OCI-M2 (cell line): ENCODE results near the gene SERPINA6.
"Not testable (repeated sequence)": the region's sequence is repeated elsewhere in the genome, so short reads cannot be mapped to it uniquely, and the experiment has no call there.

ENCODE experiments used
- DNase-seq: peaks from one replicate; lab custom pipeline; 2025; ENCODE audit not compliant: unreplicated experiment; lab: John Stamatoyannopoulos, UW

SERPINA6 gene

GRCh38 chr14:94295360-94296180 lies 27.6 kb downstream of the SERPINA6 start:
- no peak for DNase-seq

GRCh38 chr14:94293578-94293924 lies 29.6 kb downstream of the SERPINA6 start:
- DNase-seq: no peak

GRCh38 chr14:94292872-94293577 lies 30.1 kb downstream of the SERPINA6 start, which contains the start of gene SERPINA10:
SERPINA10 (minus strand) TSS chr14:94293268; CDS start chr14:94290593, 2,675 bp downstream.
- DNase-seq: no peak

- no peak for DNase-seq
These were observed 30.6 kb downstream of the SERPINA6 start for GRCh38 chr14:94292526-94292871.

- no peak for DNase-seq
These were observed 31.1 kb downstream of the SERPINA6 start for GRCh38 chr14:94291906-94292525.

GRCh38 chr14:94291159-94291905 lies 31.8 kb downstream of the SERPINA6 start:
- DNase-seq: no peak

GRCh38 chr14:94290197-94290596 lies 32.9 kb downstream of the SERPINA6 start:
- no peak for DNase-seq

- no peak for DNase-seq
These were observed 34.3 kb downstream of the SERPINA6 start for GRCh38 chr14:94288610-94289465.

- DNase-seq: no peak
These were observed 38.0 kb downstream of the SERPINA6 start for GRCh38 chr14:94285158-94285557.

GRCh38 chr14:94284221-94284620 lies 38.9 kb downstream of the SERPINA6 start:
- DNase-seq: no peak

- no peak for DNase-seq
These were observed 40.0 kb downstream of the SERPINA6 start for GRCh38 chr14:94282991-94283723.

- DNase-seq: no peak
These were observed 44.4 kb downstream of the SERPINA6 start for GRCh38 chr14:94278731-94279130.

- DNase-seq: not testable (repeated sequence)
These were observed 46.1 kb downstream of the SERPINA6 start for GRCh38 chr14:94276898-94277561.

- no peak for DNase-seq
These were observed 54.0 kb downstream of the SERPINA6 start for GRCh38 chr14:94269156-94269555.

GRCh38 chr14:94268582-94268981 lies 54.6 kb downstream of the SERPINA6 start:
- DNase-seq: not testable (repeated sequence)

GRCh38 chr14:94267352-94267751 lies 55.8 kb downstream of the SERPINA6 start:
- DNase-seq: no peak

- not testable (repeated sequence) for DNase-seq
These were observed 58.9 kb downstream of the SERPINA6 start for GRCh38 chr14:94264195-94264594.
